ENCODE measurements around the gene RTP2. TPM values are rescaled to one million over a fixed set of nuclear protein-coding genes. Genes with fewer than 3 reads are reported as not detected.

Gene RTP2
- total and polyA plus RNA-seq, 10 of the 15 experiments (the other 5 are each of a cell fraction or from before 2014, with no cell fraction given) = not detected

DNA sequence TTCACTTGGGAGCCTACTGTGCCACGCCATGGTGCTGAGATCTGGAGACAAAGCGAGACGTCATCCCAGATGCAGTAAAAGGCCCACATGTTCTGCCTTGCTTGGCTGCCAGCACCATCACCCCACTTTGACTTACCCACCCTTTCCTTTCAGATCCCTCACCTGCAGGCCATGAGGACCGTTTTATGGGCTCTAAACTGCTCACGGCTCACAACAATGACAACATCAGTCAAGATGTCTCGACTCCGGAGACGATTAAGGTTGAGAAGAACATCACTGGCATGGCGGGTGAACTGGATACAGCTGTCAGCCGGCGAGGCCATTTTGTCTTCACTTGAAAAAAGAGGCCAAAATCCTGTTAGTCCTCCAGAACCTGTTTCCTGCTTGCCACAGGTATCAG is 31.0 kb upstream of the RTP2 start:
- Histone ChIP-seq H3K4me3 (no peak overlapping the region), H3K27ac (ENCODE audit: control insufficient read depth, insufficient read depth) (no peak overlapping the region), H4K20me1 (ENCODE audit: control insufficient read depth, insufficient read depth) (no peaks in the 10 kb centered on the region), H3K79me2 (ENCODE audit: control insufficient read depth, insufficient read depth, low read length) (no peaks in the 10 kb centered on the region), H3K27me3 (replicated peaks in 1 of 2; ENCODE audit: control insufficient read depth in 2 of 2, insufficient read depth in 2 of 2, low read length in 1 of 2) (peaks cover 7 to 9% of the 10 kb centered on the region in 2 experiments; a peak in 3 of 4 replicates), H2AFZ (ENCODE audit: control insufficient read depth, low read depth, low read length) (no peak overlapping the region), H3K4me2 (ENCODE audit: control insufficient read depth, insufficient read depth) (no peak overlapping the region), H3K4me1 (ENCODE audit: control insufficient read depth, insufficient read depth, low read length) (no peaks in the 10 kb centered on the region; the same call in 1 of the 2 replicates), H3K9ac (ENCODE audit: control insufficient read depth, insufficient read depth, low read length) (no peak overlapping the region), H3K36me3 (ENCODE audit: control insufficient read depth in 2 of 2, insufficient read depth in 2 of 2, low read length in 1 of 2) (no peaks in the 10 kb centered on the region), H3K9me3 (replicated peaks; ENCODE audit: control insufficient read depth, insufficient read depth, low read length) (no peaks in the 10 kb centered on the region)
- no peak for ATAC-seq
- no peak for DNase-seq (ENCODE audit: low read depth, low spot score)
- no peak for FAIRE-seq
- in situ Hi-C loops (cut with MboI) = no loop called here
- BruUV-seq (replicated peaks) = no TSS peak
- CTCF ChIA-PET = interaction anchor here (0.6 to 9.7 kb wide), 4 partner anchors 1211 to 1413 kb away, joined by 3 to 437 read pairs (median 4); no protein-coding TSS in a partner anchor
- RAD21 ChIA-PET (ENCODE audit: unreplicated experiment) = no interaction called here
- SMC1A ChIA-PET (ENCODE audit: uncharacterized antibody, unreplicated experiment) = interaction anchor here (1.7 kb wide), 1 partner anchor 1220 kb away, joined by 4 read pairs; no protein-coding TSS in a partner anchor
- WGBS (ENCODE audit: insufficient coverage, insufficient replicate concordance, low lambda C conversion rate, missing lambda C conversion rate) = 52% methylated on average over 11 of the region's 11 CpGs
- TF ChIP-seq DPF2 (IDR thresholded peaks at IDR 0.05) = no peak
- no peak for TF ChIP-seq TCF3 (IDR thresholded peaks at IDR 0.05; ENCODE audit: borderline replicate concordance, insufficient read depth, low read depth, low read length)
- no peak for TF ChIP-seq ZNF274 (IDR thresholded peaks at IDR 0.05; ENCODE audit: insufficient read depth, insufficient read length)
- TF ChIP-seq RELA (IDR thresholded peaks at IDR 0.05; ENCODE audit: borderline replicate concordance, partially characterized antibody) = no peak
- no peak for TF ChIP-seq BACH1 (IDR thresholded peaks at IDR 0.05; ENCODE audit: borderline replicate concordance)
- no peak for TF ChIP-seq NFYA (IDR thresholded peaks at IDR 0.05; ENCODE audit: borderline replicate concordance, low read depth, low read length)
- TF ChIP-seq ZBED1 (IDR thresholded peaks at IDR 0.05; ENCODE audit: borderline replicate concordance) = no peak
- TF ChIP-seq ZNF24 (IDR thresholded peaks at IDR 0.05) = no peak
- no peak for TF ChIP-seq USF1 (IDR thresholded peaks at IDR 0.05; ENCODE audit: borderline replicate concordance, extremely low read length, insufficient read depth, low read depth, low read length)
- TF ChIP-seq, protein P1, sequence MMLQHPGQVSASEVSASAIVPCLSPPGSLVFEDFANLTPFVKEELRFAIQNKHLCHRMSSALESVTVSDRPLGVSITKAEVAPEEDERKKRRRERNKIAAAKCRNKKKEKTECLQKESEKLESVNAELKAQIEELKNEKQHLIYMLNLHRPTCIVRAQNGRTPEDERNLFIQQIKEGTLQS (IDR thresholded peaks at IDR 0.05; ENCODE audit: borderline replicate concordance, extremely low read depth, low read depth, low read length) = no peak
- TF ChIP-seq CHD1 (IDR thresholded peaks at IDR 0.05; ENCODE audit: low read depth, low read length) = no peak
- TF ChIP-seq RCOR1 (conservative IDR thresholded peaks at IDR 0.05; ENCODE audit: low read depth, low read length) = no peak
- no peak for TF ChIP-seq MYC (IDR thresholded peaks at IDR 0.05; ENCODE audit: insufficient read depth, insufficient read length, insufficient replicate concordance, low read length, severe bottlenecking)
- POLR2A ChIA-PET = no interaction called here
- intact Hi-C loops (cut with micrococcal nuclease; ENCODE audit: unreplicated experiment) = loop anchor here (10.0 kb wide), 1 partner anchor 1091 kb away; no protein-coding TSS in a partner anchor

All from GM12878 (cell line).